ENCODE results near the gene SNX14. TPM values are rescaled to one million over a fixed set of nuclear protein-coding genes. Genes with fewer than 3 reads are reported as not detected.
A peak's percentile ranks its signal among the peaks of the same experiment; 100 is the strongest.
"Not testable (repeated sequence)": the region's sequence is repeated elsewhere in the genome, so short reads cannot be mapped to it uniquely, and the experiment has no call there.

The SNX14 gene
- total and polyA plus RNA-seq, 5 experiments from 2014 or later = 40.9 to 84.1 (median 54.6) TPM

DNA sequence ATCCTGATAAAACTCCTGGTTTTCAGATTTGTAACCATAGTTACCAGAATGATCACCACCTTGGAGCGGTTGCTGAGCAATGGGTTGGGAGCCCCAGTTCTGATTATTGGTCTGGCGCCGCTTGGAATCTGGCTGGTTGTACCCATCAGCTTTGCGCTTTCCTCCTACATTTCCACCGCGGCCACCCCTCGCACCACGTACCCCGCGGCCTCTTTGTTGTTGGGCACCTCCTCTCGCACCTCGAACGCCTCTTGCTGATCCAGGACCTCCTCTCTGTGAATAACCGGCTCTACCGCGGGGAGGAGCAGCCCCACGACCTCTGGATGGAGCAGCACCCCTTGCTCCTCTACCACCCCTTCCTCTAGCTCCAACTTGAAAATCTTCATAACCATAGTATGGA is 21.1 kb upstream of the SNX14 start:
- POLR2A ChIA-PET = interaction anchor here (0.9 kb wide), 1 partner anchor 28 kb away, joined by 3 read pairs; the partner anchor contains the start of gene SYNCRIP
- Mint-ChIP-seq H3K9me3 (no peaks in the 10 kb centered on the region), H3K4me1 (peaks cover 2 to 18% (median 7%) of the 10 kb centered on the region in 4 donors), H3K36me3 (peaks cover 10 to 93% (median 19%) of the 10 kb centered on the region in 3 donors), H3K4me3 (no peak overlapping the region), H3K27ac (peak overlapping the region in 4 of 10 donors; percentile 37 to 87 (median 56)), H3K27me3 (no peaks in the 10 kb centered on the region)
- ATAC-seq = no peak
- no peak for DNase-seq

DNA sequence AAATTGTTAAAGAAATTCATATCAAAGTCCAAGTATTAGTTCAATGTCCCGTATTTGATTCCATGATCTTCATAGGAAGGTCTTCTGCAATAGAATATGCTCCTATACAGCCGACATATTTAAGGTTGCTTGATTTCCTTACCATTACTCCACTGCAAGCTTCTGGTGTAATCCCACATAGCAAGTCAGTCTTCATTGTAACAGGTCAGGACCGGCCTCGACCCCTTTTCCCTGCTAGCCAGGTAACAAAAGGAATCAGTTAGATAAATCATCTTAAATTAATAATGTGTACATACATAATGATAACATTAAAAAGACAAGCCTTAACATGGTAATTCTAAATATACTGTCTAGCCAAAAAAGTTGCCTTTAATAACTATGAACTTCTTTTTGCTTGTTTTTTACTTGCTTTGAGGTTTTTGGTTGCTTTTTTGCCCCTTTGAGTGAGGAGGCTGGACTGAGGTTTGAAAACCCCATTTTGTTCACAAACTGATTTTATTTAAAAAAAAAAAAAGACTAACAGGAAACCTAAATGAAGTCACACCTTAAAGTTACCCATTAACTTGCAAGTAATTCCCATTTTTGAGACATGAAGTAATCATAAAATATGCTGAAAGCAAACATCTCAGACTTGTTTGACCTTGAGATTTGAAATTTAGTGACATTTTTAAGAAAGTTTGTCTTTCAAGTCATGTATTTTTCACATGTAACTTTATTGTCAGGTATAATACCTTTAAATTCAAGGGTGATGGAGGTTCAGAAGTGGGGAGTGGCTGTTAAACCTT is 19.2 kb upstream of the SNX14 start:
- no peak for ATAC-seq
- Mint-ChIP-seq H3K36me3 (peaks cover 10 to 90% (median 14%) of the 10 kb centered on the region in 3 donors), H3K27ac (peak overlapping the region in 4 of 10 donors; percentile 1 to 33 (median 24)), H3K9me3 (no peaks in the 10 kb centered on the region), H3K4me1 (peaks cover 2 to 12% (median 4%) of the 10 kb centered on the region in 4 donors), H3K27me3 (no peaks in the 10 kb centered on the region), H3K4me3 (no peak overlapping the region)
- no peak for DNase-seq
- POLR2A ChIA-PET = no interaction called here

DNA sequence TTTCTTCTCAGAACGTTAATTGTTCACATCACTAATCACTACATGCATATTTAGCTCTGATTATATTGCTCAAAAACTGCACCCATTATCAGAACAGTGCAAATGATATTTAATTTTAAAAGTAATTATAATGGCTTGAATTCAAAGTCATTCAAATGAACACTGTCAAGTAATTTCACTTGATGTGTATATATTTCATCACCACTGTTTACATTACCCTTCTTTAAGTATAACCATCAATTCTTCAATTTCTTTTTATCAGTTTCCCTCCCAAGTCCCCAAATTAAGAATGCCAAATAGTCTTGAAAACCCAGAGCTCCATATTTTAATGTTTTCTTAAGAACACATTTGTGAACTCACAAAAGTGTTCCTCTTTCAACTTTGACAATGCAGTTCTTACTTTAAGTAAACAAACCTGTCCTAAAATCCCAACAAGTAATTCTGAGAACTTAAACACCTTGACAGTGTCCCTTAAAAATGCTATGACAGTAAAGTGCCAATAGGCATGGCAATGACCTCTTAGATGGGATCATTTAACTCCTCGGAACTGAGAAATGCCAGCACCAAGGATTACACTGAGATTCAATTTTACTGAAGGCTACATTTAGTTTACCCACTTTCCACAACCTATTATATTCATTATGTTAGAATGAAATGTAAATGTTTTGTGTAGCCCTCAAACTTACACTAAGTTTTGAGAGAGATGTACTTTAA is 16.7 kb upstream of the SNX14 start:
- Mint-ChIP-seq H3K27me3 (no peaks in the 10 kb centered on the region), H3K27ac (peak overlapping the region in 5 of 10 donors; percentile 2 to 72 (median 40)), H3K4me1 (peaks cover 2 to 12% (median 5%) of the 10 kb centered on the region in 4 donors), H3K36me3 (peaks cover 10 to 75% (median 11%) of the 10 kb centered on the region in 3 donors), H3K4me3 (no peak overlapping the region), H3K9me3 (no peaks in the 10 kb centered on the region)
- POLR2A ChIA-PET = interaction anchor here (1.5 kb wide), 1 partner anchor 68 kb away, joined by 6 read pairs; no protein-coding TSS in a partner anchor
- DNase-seq (no peak), ATAC-seq (no peak)

DNA sequence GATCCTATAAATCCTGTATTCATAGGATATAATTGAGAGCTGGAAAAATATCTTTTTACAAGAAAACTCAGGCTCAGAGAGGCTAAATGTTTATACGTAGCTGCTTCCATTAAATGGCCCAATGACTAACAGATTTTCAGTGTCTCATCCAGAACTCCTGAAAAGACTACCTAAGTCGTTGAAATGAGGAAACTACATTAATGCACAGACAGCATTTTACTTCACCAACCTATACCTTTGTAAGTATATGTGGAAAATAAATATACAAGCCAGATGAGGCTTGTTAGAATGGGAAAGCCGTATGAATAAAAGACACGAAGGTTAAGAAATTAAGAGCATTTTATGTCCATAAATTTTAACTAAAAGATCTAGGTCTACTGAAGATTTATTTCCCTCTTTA is 8.4 kb upstream of the SNX14 start:
- Mint-ChIP-seq H3K27me3 (no peaks in the 10 kb centered on the region), H3K4me3 (no peak overlapping the region), H3K27ac (no peak overlapping the region), H3K4me1 (peaks cover 0 to 7% (median 1%) of the 10 kb centered on the region in 4 donors), H3K9me3 (no peaks in the 10 kb centered on the region), H3K36me3 (peaks cover 0 to 2% (median 2%) of the 10 kb centered on the region in 3 donors)
- DNase-seq (no peak), ATAC-seq (no peak)
- POLR2A ChIA-PET = interaction anchor here (1.1 kb wide), 1 partner anchor 40 kb away, joined by 4 read pairs; the partner anchor contains the start of gene SYNCRIP

DNA sequence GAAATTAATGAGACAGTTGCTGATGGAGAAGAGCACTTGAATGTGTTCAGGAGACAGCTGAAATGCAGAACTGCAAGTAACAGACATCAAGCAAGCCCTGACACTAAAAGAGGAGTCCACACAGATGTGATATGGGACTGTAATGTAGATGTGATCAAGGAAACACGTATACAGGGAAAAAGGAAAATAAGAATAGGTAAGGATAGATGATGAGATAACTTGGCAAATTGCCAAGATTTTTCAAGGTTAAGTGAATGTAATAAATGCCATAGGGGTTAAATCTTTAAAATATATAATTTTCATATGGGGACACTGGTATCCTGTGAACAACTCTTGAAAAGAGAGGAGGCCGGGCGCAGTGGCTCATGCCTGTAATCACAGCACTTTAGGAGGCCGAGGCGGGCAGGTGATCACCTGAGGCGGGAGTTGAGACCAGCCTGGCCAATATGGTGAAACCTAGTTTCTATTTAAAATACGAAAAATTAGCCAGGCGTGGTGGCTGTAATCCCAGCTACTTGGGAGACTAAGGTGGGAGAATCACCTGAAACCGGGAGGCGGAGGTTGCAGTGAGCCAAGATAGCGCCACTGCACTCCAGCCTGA is 7.2 kb upstream of the SNX14 start:
- H3K4me3 Mint-ChIP-seq = peak overlapping the region in 1 of 10 donors; percentile 5
- H3K36me3 Mint-ChIP-seq = peaks cover 0 to 2% (median 0%) of the 10 kb centered on the region in 3 donors
- H3K27ac Mint-ChIP-seq = peak overlapping the region in 7 of 10 donors; percentile 1 to 95 (median 63)
- no peaks in the 10 kb centered on the region for H3K27me3 Mint-ChIP-seq
- ATAC-seq (no peak), DNase-seq (no peak)
- H3K9me3 Mint-ChIP-seq = no peaks in the 10 kb centered on the region
- POLR2A ChIA-PET = no interaction called here
- peaks cover 0 to 7% (median 1%) of the 10 kb centered on the region in 4 donors for H3K4me1 Mint-ChIP-seq

DNA sequence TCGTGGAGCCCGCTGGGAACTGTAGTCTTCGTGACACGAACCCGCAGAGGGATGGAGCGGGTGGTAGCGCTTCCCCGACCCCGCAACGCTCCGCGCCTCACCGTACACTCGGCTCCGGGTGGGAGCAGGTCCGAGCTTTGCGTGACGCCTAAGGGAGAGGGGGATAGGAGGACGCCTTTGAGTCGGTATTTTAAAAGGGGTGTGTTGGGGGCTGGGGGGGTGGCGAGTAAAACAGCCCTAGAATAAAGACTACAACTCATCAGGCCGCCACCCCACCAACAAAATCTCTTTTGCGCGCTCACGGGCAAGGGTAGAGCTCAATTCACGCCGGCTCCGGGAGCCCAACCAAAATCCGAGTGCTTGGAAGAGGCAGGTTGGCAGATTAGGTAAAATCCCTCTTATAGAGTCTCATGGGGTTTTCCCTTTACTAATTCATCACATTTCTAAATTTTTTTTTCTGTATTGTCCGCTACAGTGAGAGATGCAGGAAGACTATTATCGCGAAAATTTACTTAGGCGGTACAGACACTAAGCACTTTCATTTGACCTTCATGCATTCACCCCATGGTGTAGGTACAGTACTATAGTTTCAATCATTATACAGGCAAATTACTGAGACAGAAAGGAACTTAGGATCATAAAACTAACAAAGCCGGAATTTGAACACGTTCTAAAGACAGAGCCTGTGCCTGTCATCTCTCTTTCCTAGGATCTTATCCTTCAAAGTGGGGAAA is 706 bp upstream of the SNX14 start:
- H3K36me3 Mint-ChIP-seq = peaks cover 0 to 13% (median 13%) of the 10 kb centered on the region in 3 donors
- POLR2A ChIA-PET = interaction anchor here (0.6 to 5.2 kb wide), 11 partner anchors 12 to 144 kb away, joined by 3 to 90 read pairs (median 6); partner anchors contain the start of genes NT5E and SYNCRIP
- no peaks in the 10 kb centered on the region for H3K27me3 Mint-ChIP-seq
- DNase-seq (peak in 3 of 10 donors; percentile 25 to 55 (median 49)), ATAC-seq (peak; percentile 17 to 39)
- H3K4me3 Mint-ChIP-seq = peak overlapping the region; percentile 92 to 99 (median 96)
- peaks cover 0 to 3% (median 0%) of the 10 kb centered on the region in 9 donors for H3K9me3 Mint-ChIP-seq
- H3K27ac Mint-ChIP-seq = peak overlapping the region; percentile 92 to 98 (median 98)
- H3K4me1 Mint-ChIP-seq = peaks cover 22 to 49% (median 44%) of the 10 kb centered on the region in 4 donors

DNA sequence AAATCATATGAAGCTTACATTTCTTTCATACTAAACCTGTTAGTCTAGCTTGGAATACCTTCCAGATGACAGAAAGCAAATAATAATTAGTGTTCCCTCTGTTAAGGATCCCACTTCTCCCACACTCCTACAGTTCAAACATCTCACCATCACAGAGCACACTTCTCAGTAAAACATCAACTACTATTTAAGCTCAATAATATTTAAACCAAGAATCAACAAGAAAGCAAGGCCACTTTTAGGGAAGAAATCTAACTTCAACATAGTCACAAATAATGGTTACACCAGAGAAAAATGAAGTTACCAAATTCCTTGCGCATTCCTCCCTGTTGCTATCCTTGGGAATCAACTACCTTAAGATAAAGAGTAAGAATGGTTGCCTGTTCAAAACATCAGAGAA is 1.6 kb downstream of the SNX14 start:
- peak overlapping the region in 9 of 10 donors; percentile 2 to 98 (median 49) for H3K27ac Mint-ChIP-seq
- POLR2A ChIA-PET = interaction anchor here (0.6 to 5.2 kb wide), 3 partner anchors 51 to 85 kb away, joined by 5 to 90 read pairs (median 6); partner anchors contain the start of gene SYNCRIP
- H3K36me3 Mint-ChIP-seq = peaks cover 0 to 18% (median 15%) of the 10 kb centered on the region in 3 donors
- H3K27me3 Mint-ChIP-seq = no peaks in the 10 kb centered on the region
- peaks cover 28 to 64% (median 54%) of the 10 kb centered on the region in 4 donors for H3K4me1 Mint-ChIP-seq
- DNase-seq (no peak), ATAC-seq (no peak)
- peaks cover 0 to 5% (median 0%) of the 10 kb centered on the region in 9 donors for H3K9me3 Mint-ChIP-seq
- H3K4me3 Mint-ChIP-seq = peak overlapping the region; percentile 92 to 99 (median 96)

DNA sequence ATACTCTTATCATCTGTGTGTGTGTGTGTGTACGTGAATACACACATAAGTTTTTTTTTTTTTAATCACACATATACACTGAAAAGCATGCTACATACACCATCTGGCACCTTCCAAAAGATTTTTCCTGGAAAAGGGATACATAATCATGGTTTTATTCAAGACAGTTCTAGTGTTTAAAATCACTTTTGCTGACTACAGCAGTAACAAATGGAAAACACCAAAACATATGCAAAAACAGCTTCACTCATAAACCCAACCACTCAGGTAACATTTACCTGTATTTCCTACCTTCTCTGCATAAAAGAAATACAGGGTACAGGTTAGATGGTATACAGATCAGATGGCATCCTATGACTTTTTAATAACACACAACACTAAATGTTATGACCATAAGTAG is 2.5 kb downstream of the SNX14 start:
- H3K4me1 Mint-ChIP-seq = peaks cover 30 to 68% (median 58%) of the 10 kb centered on the region in 4 donors
- peaks cover 0 to 5% (median 0%) of the 10 kb centered on the region in 9 donors for H3K9me3 Mint-ChIP-seq
- ATAC-seq = no peak
- peak overlapping the region in 2 of 10 donors; percentile 13 to 15 for H3K27ac Mint-ChIP-seq
- POLR2A ChIA-PET = interaction anchor here (1.0 to 5.2 kb wide), 2 partner anchors 52 to 86 kb away, joined by 6 to 90 read pairs; partner anchors contain the start of gene SYNCRIP
- H3K36me3 Mint-ChIP-seq = peaks cover 0 to 21% (median 17%) of the 10 kb centered on the region in 3 donors
- peak overlapping the region in 8 of 10 donors; percentile 19 to 63 (median 48) for H3K4me3 Mint-ChIP-seq
- DNase-seq = no peak
- H3K27me3 Mint-ChIP-seq = no peaks in the 10 kb centered on the region

DNA sequence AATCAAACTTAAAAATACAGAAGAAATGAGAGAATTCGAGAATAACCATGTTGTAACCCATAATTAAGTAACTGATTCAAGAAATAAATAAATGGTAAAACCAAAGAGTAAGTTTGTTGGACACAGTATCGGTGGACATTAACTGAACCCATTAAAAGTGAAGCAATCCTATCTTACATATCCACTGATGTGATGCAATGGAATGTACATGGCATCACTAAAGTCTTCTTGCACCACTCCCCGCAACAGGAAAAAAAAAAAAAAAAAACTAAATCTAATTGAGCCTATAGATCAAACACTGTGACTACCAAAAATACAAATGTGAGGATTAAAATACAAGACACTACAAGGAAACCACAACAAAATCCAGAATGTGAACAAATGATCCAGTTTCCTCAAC is 7.9 kb downstream of the SNX14 start:
- no peak for ATAC-seq
- DNase-seq = no peak
- H3K36me3 Mint-ChIP-seq = peaks cover 24 to 53% (median 48%) of the 10 kb centered on the region in 3 donors
- peaks cover 8 to 34% (median 30%) of the 10 kb centered on the region in 9 donors for H3K9me3 Mint-ChIP-seq
- peak overlapping the region in 3 of 10 donors; percentile 7 to 40 (median 20) for H3K4me3 Mint-ChIP-seq
- H3K27me3 Mint-ChIP-seq = no peaks in the 10 kb centered on the region
- peaks cover 30 to 73% (median 67%) of the 10 kb centered on the region in 4 donors for H3K4me1 Mint-ChIP-seq
- peak overlapping the region in 2 of 10 donors; percentile 2 to 11 for H3K27ac Mint-ChIP-seq
- POLR2A ChIA-PET = no interaction called here

DNA sequence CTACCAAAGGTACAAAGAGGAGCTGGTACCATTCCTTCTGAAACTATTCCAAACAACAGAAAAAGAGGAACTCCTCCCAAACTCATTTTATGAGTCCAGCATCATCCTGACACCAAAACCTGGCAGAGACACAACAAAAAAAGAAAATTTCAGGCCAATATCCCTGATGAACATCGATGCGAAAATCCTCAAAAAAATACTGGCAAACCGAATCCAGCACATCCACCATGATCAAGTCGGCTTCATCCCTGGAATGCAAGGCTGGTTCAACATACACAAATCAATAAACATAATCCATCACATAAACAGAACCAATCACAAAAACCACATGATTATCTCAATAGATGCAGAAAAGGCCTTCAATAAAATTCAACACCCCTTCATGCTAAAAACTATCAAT is 10.8 kb downstream of the SNX14 start:
- peaks cover 24 to 43% (median 39%) of the 10 kb centered on the region in 3 donors for H3K36me3 Mint-ChIP-seq
- POLR2A ChIA-PET = interaction anchor here (0.8 kb wide), 1 partner anchor 10 kb away, joined by 3 read pairs; no protein-coding TSS in a partner anchor
- H3K4me3 Mint-ChIP-seq = not testable (repeated sequence)

DNA sequence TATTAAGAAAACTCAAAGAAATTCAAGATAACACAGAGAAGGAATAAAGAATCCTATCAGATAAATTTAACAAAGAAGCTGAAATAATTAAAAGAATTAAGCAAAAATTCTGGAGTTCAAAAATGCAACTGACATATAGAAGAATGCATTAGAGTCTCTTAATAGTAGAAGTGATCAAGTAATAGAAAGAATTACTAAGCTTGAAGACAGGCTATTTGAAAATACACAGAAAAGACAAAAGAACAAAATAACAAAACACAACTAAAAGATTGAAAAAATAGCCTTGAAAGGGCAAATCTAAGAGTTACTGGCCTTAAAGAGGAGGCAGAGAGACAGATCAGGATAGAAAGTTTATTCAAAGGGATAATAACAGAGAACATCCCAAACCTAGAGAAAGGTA is 12.1 kb downstream of the SNX14 start:
- peaks cover 8 to 34% (median 30%) of the 10 kb centered on the region in 9 donors for H3K9me3 Mint-ChIP-seq
- ATAC-seq = no peak
- H3K4me3 Mint-ChIP-seq = peak overlapping the region in 2 of 10 donors; percentile 7 to 8
- no peak overlapping the region for H3K27ac Mint-ChIP-seq
- H3K27me3 Mint-ChIP-seq = no peaks in the 10 kb centered on the region
- peaks cover 25 to 56% (median 46%) of the 10 kb centered on the region in 4 donors for H3K4me1 Mint-ChIP-seq
- peaks cover 24 to 40% (median 34%) of the 10 kb centered on the region in 3 donors for H3K36me3 Mint-ChIP-seq
- POLR2A ChIA-PET = interaction anchor here (1.6 kb wide), 1 partner anchor 12 kb away, joined by 6 read pairs; the partner anchor contains the start of gene SNX14
- no peak for DNase-seq

More for the DNA sequence above, 10.8 kb downstream of the SNX14 start:
- DNase-seq, ATAC-seq, H3K27me3 Mint-ChIP-seq, H3K27ac Mint-ChIP-seq: not testable (repeated sequence)
- Mint-ChIP-seq H3K9me3 (peaks cover 8 to 34% (median 30%) of the 10 kb centered on the region in 9 donors), H3K4me1 (peaks cover 28 to 61% (median 53%) of the 10 kb centered on the region in 4 donors)

All from naive thymus-derived CD8-positive, alpha-beta T cell (primary cell).